Endothelial cell of umbilical vein (primary cell): ENCODE results near the gene CXCL11. TPM values are rescaled to one million over a fixed set of nuclear protein-coding genes. Genes with fewer than 3 reads are reported as not detected.

ENCODE experiments used
- BruUV-seq: library from RNA; stranded (reverse); fragments of 400-500 nt; replicated peaks from 2 replicates; lab custom pipeline; 2021; lab: Mats Ljungman, UMichigan
- CTCF ChIA-PET: fragments of 300-600, 350-600 bp; sonication (Branson Sonifier 250); formaldehyde crosslinking; loops from one replicate; lab custom pipeline; 2021; ENCODE audit warnings: antibody characterized with exemption, inconsistent platforms; lab: Charles Lee
- POLR2A ChIA-PET: fragments of 300-600, 350-600 bp; sonication (Branson Sonifier 250); formaldehyde crosslinking; loops from one replicate; lab custom pipeline; 2021; ENCODE audit warnings: antibody characterized with exemption, inconsistent platforms; lab: Charles Lee
- DNase-seq: peaks from one replicate; pipeline ENCODE4 v3.0.0-alpha.2; 2011; ENCODE audit warnings: low read depth, low spot score
- FAIRE-seq: peaks from 2 replicates; lab custom pipeline; 2011; peaks lifted over from hg19 to GRCh38; lab: Jason Lieb, UNC
- H2AFZ ChIP-seq: 2 replicates; pipeline ENCODE4 v1.6.0; 2012; ENCODE audit warnings: low read depth, low read length, control low read depth, inconsistent platforms
- H3K27ac ChIP-seq: 2 replicates; pipeline ENCODE4 v1.5.1; 2011; ENCODE audit warnings: low read depth, mild to moderate bottlenecking, control low read depth, low read length, moderate library complexity; ENCODE audit not compliant: insufficient read depth
- H3K27me3 ChIP-seq, 2 experiments: 2 replicates each; pipeline versions ENCODE4 v1.6.0 to v1.6.1; 2011; ENCODE audit warnings: low read length in 2 of 2, mixed read lengths in 1 of 2; ENCODE audit not compliant: control insufficient read depth in 2 of 2, insufficient read depth in 2 of 2
- H3K36me3 ChIP-seq, 2 experiments: 2 replicates in 1 of 2; 3 replicates in 1 of 2; pipeline ENCODE4 v1.5.1; 2011; ENCODE audit warnings: low read length in 2 of 2, mild to moderate bottlenecking in 1 of 2, moderate library complexity in 1 of 2; ENCODE audit not compliant: control insufficient read depth in 2 of 2, insufficient read depth in 2 of 2; ENCODE audit errors: extremely low read depth in 1 of 2
- H3K4me1 ChIP-seq: 3 replicates; pipeline ENCODE4 v1.5.1; 2011; ENCODE audit warnings: mild to moderate bottlenecking, low read length; ENCODE audit not compliant: control insufficient read depth, insufficient read depth; ENCODE audit errors: extremely low read depth
- H3K4me2 ChIP-seq: 2 replicates; pipeline ENCODE4 v1.6.1; 2011; ENCODE audit warnings: low read length, control low read depth, mixed read lengths; ENCODE audit not compliant: insufficient read depth
- H3K4me3 ChIP-seq, 3 experiments: fragments of 200-600 bp in 1 of 3; sonication (generic), shearing (Covaris generic) in 1 of 3; replicated peaks in 1 of 3; 2 replicates each; pipeline ENCODE4 v1.5.1; 2011 to 2016; ENCODE audit warnings: control low read depth in 3 of 3, low read length in 3 of 3, mild to moderate bottlenecking in 2 of 3, inconsistent platforms in 1 of 3, low read depth in 1 of 3, moderate library complexity in 1 of 3; ENCODE audit not compliant: insufficient read depth in 1 of 3
- H3K79me2 ChIP-seq: 2 replicates; pipeline ENCODE4 v1.6.0; 2012; ENCODE audit warnings: low read length, inconsistent platforms; ENCODE audit not compliant: control insufficient read depth, insufficient read depth
- H3K9ac ChIP-seq: replicated peaks from 2 replicates; pipeline ENCODE3; 2011; ENCODE audit warnings: low read length, control low read depth; ENCODE audit not compliant: insufficient read depth; ENCODE audit errors: extremely low read depth
- H3K9me1 ChIP-seq: replicated peaks from 3 replicates; pipeline ENCODE4 v1.6.0; 2011; ENCODE audit warnings: mild to moderate bottlenecking, low read length; ENCODE audit not compliant: control insufficient read depth, insufficient read depth; ENCODE audit errors: extremely low read depth
- H3K9me3 ChIP-seq: replicated peaks from 2 replicates; pipeline ENCODE4 v1.5.1; 2012; ENCODE audit warnings: low read length, inconsistent platforms; ENCODE audit not compliant: control insufficient read depth, insufficient read depth
- H4K20me1 ChIP-seq: replicated peaks from 2 replicates; pipeline ENCODE3; 2011; ENCODE audit warnings: mild to moderate bottlenecking, low read length; ENCODE audit not compliant: control insufficient read depth, insufficient read depth; ENCODE audit errors: extremely low read depth
- EZH2 ChIP-seq: IDR thresholded peaks from 2 replicates; pipeline ENCODE4 v1.6.1; 2012; ENCODE audit warnings: borderline replicate concordance, low read depth, mild to moderate bottlenecking, moderate library complexity, low read length, inconsistent platforms; ENCODE audit not compliant: severe bottlenecking
- FOS ChIP-seq: IDR thresholded peaks from 2 replicates; pipeline ENCODE4 v1.6.1; 2011; ENCODE audit warnings: mild to moderate bottlenecking, low read length, moderate library complexity, borderline replicate concordance; ENCODE audit not compliant: insufficient read depth
- GATA2 ChIP-seq: IDR thresholded peaks from 2 replicates; pipeline ENCODE4 v1.7.0; 2011; ENCODE audit warnings: low read depth, mild to moderate bottlenecking, moderate library complexity, mixed read lengths, low read length; ENCODE audit not compliant: insufficient read length, insufficient read depth
- JUN ChIP-seq: IDR thresholded peaks from 2 replicates; pipeline ENCODE4 v1.6.1; 2011; ENCODE audit warnings: borderline replicate concordance, low read depth; ENCODE audit not compliant: insufficient read length, insufficient read depth
- MAX ChIP-seq: IDR thresholded peaks from 2 replicates; pipeline ENCODE4 v1.6.1; 2011; ENCODE audit not compliant: insufficient read depth, insufficient read length
- MYC ChIP-seq: IDR thresholded peaks from one replicate; pipeline ENCODE4 v1.6.1; 2011; ENCODE audit warnings: mild to moderate bottlenecking, low read depth, low read length
- POLR2A ChIP-seq: IDR thresholded peaks from 2 replicates; pipeline ENCODE4 v1.6.1; 2012; ENCODE audit warnings: low read depth, mild to moderate bottlenecking, control low read depth, low read length
- POLR2AphosphoS5 ChIP-seq: IDR thresholded peaks from 2 replicates; pipeline ENCODE4 v1.6.1; 2012; ENCODE audit warnings: low read depth, mild to moderate bottlenecking, control low read depth, low read length, moderate library complexity; ENCODE audit not compliant: insufficient read depth
- dilution Hi-C: fragments of 300-500 bp; cut with MboI; formaldehyde crosslinking; loops from one replicate; pipeline ENCODE4 v1.15.0; 2019; ENCODE audit warnings: low sequenced_read_pairs; ENCODE audit not compliant: extremely low pct_ligation_motif_present
- intact Hi-C: fragments of 100-400 bp; cut with micrococcal nuclease; formaldehyde crosslinking; loops from one replicate; pipeline ENCODE4 v1.10.0; 2022
- polyA plus RNA-seq, 4 experiments: library from polyadenylated mRNA; depleted of rRNA in 3 of 4; stranded (reverse) in 3 of 4; unstranded in 1 of 4; fragments of >200 nt; gene quantifications; 2 replicates each; pipeline versions ENCODE4 v1.2.1 to v1.2.3, GENCODE V29; 2011 to 2012; ENCODE audit warnings: missing spikeins in 1 of 4
- total RNA-seq: library from RNA; stranded (reverse); gene quantifications from 2 replicates; pipeline ENCODE4 v1.2.3, GENCODE V29; 2021
- TF ChIP-seq, protein P1 (sequence below), 2 donors: IDR thresholded peaks; 1 replicate in 1 of 2; 2 replicates in 1 of 2; pipeline ENCODE4 v1.5.1; 2011; ENCODE audit warnings: low read length in 2 of 2, mild to moderate bottlenecking in 2 of 2, moderate library complexity in 2 of 2, control low read depth in 1 of 2, inconsistent platforms in 1 of 2, low read depth in 1 of 2; ENCODE audit not compliant: insufficient read depth in 1 of 2; ENCODE audit errors: extremely low read depth in 1 of 2

Gene CXCL11
- total and polyA plus RNA-seq, 2 donors (not counting 3 experiments of a cell fraction or from before 2014, with no cell fraction given), result 0.91 to 1.1 TPM

DNA sequence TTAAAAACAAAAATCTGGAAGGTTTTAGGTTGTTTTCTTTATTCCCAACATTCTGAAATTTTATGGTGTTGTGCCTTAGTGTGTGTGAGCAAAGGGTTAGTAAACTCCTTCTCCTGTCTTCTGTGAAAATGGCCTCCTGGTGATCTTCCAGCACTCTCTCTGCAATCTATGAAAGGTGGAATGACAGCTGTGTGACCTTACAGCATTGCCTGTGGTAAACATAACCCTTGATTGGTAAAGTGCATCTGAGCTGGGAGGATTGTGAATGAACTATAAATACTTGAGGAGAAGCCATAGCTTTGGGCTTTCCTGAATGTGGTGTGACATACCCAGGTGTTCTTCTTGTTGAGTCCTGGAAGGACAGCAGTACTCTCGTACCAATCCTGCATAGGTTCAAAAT, 48.7 kb upstream of the CXCL11 start:
- no peak for FAIRE-seq

More for the DNA sequence above, 48.7 kb upstream of the CXCL11 start:
- dilution Hi-C loops (no loop called here), intact Hi-C loops (no loop called here)
- no peak overlapping the region for H3K9ac ChIP-seq
- H3K27me3 ChIP-seq, result peaks cover 6 to 19% of the 10 kb centered on the region in 2 experiments
- no peaks in the 10 kb centered on the region for H3K9me3 ChIP-seq
- no peaks in the 10 kb centered on the region for H3K4me1 ChIP-seq
- DNase-seq, result no peak
- H3K9me1 ChIP-seq, result no peaks in the 10 kb centered on the region
- no peak overlapping the region for H3K4me3 ChIP-seq
- TF ChIP-seq EZH2 (no peak), MYC (no peak), POLR2A (no peak), MAX (no peak), JUN (no peak), POLR2AphosphoS5 (no peak), GATA2 (no peak), FOS (no peak)
- TF ChIP-seq, protein P1, sequence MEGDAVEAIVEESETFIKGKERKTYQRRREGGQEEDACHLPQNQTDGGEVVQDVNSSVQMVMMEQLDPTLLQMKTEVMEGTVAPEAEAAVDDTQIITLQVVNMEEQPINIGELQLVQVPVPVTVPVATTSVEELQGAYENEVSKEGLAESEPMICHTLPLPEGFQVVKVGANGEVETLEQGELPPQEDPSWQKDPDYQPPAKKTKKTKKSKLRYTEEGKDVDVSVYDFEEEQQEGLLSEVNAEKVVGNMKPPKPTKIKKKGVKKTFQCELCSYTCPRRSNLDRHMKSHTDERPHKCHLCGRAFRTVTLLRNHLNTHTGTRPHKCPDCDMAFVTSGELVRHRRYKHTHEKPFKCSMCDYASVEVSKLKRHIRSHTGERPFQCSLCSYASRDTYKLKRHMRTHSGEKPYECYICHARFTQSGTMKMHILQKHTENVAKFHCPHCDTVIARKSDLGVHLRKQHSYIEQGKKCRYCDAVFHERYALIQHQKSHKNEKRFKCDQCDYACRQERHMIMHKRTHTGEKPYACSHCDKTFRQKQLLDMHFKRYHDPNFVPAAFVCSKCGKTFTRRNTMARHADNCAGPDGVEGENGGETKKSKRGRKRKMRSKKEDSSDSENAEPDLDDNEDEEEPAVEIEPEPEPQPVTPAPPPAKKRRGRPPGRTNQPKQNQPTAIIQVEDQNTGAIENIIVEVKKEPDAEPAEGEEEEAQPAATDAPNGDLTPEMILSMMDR (IDR thresholded peaks at IDR 0.05; ENCODE audit: extremely low read depth in 1 of 2, insufficient read depth in 1 of 2, low read depth in 1 of 2, low read length in 2 of 2), result no peak
- no peaks in the 10 kb centered on the region for H3K79me2 ChIP-seq
- no TSS peak for BruUV-seq
- no peak overlapping the region for H3K27ac ChIP-seq
- H3K36me3 ChIP-seq, result no peaks in the 10 kb centered on the region
- no peak overlapping the region for H2AFZ ChIP-seq
- CTCF ChIA-PET, result interaction anchor here (1.0 to 9.0 kb wide), 5 partner anchors 10 to 168 kb away, joined by 3 to 124 read pairs (median 5); partner anchors contain the start of genes ART3 and SDAD1
- H3K4me2 ChIP-seq, result no peak overlapping the region
- no peaks in the 10 kb centered on the region for H4K20me1 ChIP-seq
- POLR2A ChIA-PET, result no interaction called here
